Prostate gland (tissue), 2 donors: ENCODE measurements around the gene CAMK2N2. TPM values are rescaled to one million over a fixed set of nuclear protein-coding genes. Genes with fewer than 3 reads are reported as not detected.

Source experiments
- DNase-seq: peaks from one replicate; pipeline ENCODE4 v3.0.0-alpha.2; 2019; ENCODE audit warnings: low spot score
- H3K27ac ChIP-seq, 2 donors: fragments of 200-600 bp; sonication (generic); 2 replicates each; pipeline ENCODE4 v1.5.1; 2017 to 2019
- H3K27me3 ChIP-seq: fragments of 200-600 bp; sonication (generic); replicated peaks from 2 replicates; pipeline ENCODE4 v1.5.1; 2019; ENCODE audit not compliant: insufficient read depth
- H3K36me3 ChIP-seq, 2 donors: fragments of 200-600 bp; sonication (generic); 1 replicate in 1 of 2; 2 replicates in 1 of 2; pipeline versions ENCODE4 v1.5.1 to v1.8.1; 2017 to 2019
- H3K4me1 ChIP-seq: fragments of 200-600 bp; sonication (generic); replicated peaks from 2 replicates; pipeline ENCODE4 v1.5.1; 2019
- H3K4me3 ChIP-seq, 2 donors: fragments of 200-600 bp; sonication (generic); 2 replicates each; pipeline ENCODE4 v1.5.1; 2017 to 2019
- H3K9me3 ChIP-seq: fragments of 200-600 bp; sonication (generic); 2 replicates; pipeline ENCODE4 v1.5.1; 2017
- POLR2A ChIP-seq: fragments of 450-650 bp; IDR thresholded peaks from one replicate; pipeline ENCODE4 v1.6.1; 2016; ENCODE audit warnings: antibody characterized with exemption, mild to moderate bottlenecking
- POLR2AphosphoS5 ChIP-seq: sonication (generic); formaldehyde crosslinking; IDR thresholded peaks from one replicate; pipeline ENCODE4 v1.6.1; 2017; ENCODE audit warnings: antibody characterized with exemption
- WGBS: methylation state at CpG from one replicate; pipeline ENCODE4 v1.1.5; 2018; 5-methylcytosine and 5-hydroxymethylcytosine counted together
- intact Hi-C: fragments of 100-400 bp; cut with DNase I; formaldehyde crosslinking; loops from one replicate; pipeline ENCODE4 v1.14.2; 2022
- total RNA-seq, 2 donors: library from RNA; depleted of rRNA; stranded (reverse); fragments of >200 nt; gene quantifications; one replicate each; pipeline ENCODE4 v1.1.0, GENCODE V29; 2016
- TF ChIP-seq, protein P1 (sequence below), 4 experiments: fragments of 200-600 bp in 2 of 4; fragments of 450-650 bp in 2 of 4; sonication (generic) in 2 of 4; IDR thresholded peaks; 1 replicate in 3 of 4; 2 replicates in 1 of 4; pipeline ENCODE4 v1.5.1; 2016 to 2019; ENCODE audit warnings: antibody characterized with exemption in 4 of 4, mild to moderate bottlenecking in 2 of 4, moderate library complexity in 2 of 4

The CAMK2N2 gene
- total RNA-seq, 2 donors from 2014 or later: 0.82 TPM; not detected in 1

GRCh38 chr3:184289426-184289938 is 28.1 kb upstream of the CAMK2N2 start:
- WGBS: 7% methylated on average over 10 of the region's 10 CpGs
- no peaks in the 10 kb centered on the region for H3K27me3 ChIP-seq
- no peak overlapping the region for H3K4me3 ChIP-seq
- intact Hi-C loops: no loop called here
- H3K27ac ChIP-seq: no peak overlapping the region
- H3K4me1 ChIP-seq: no peaks in the 10 kb centered on the region
- no peaks in the 10 kb centered on the region for H3K36me3 ChIP-seq
- peak; percentile 19 for DNase-seq
- TF ChIP-seq POLR2A (no peak), POLR2AphosphoS5 (no peak)
- TF ChIP-seq, protein P1, sequence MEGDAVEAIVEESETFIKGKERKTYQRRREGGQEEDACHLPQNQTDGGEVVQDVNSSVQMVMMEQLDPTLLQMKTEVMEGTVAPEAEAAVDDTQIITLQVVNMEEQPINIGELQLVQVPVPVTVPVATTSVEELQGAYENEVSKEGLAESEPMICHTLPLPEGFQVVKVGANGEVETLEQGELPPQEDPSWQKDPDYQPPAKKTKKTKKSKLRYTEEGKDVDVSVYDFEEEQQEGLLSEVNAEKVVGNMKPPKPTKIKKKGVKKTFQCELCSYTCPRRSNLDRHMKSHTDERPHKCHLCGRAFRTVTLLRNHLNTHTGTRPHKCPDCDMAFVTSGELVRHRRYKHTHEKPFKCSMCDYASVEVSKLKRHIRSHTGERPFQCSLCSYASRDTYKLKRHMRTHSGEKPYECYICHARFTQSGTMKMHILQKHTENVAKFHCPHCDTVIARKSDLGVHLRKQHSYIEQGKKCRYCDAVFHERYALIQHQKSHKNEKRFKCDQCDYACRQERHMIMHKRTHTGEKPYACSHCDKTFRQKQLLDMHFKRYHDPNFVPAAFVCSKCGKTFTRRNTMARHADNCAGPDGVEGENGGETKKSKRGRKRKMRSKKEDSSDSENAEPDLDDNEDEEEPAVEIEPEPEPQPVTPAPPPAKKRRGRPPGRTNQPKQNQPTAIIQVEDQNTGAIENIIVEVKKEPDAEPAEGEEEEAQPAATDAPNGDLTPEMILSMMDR (IDR thresholded peaks at IDR 0.05): peak in 3 of 4 experiments; percentile 34 to 59 (median 49)
- no peaks in the 10 kb centered on the region for H3K9me3 ChIP-seq

- Histone ChIP-seq H3K36me3 (no peaks in the 10 kb centered on the region), H3K27me3 (no peaks in the 10 kb centered on the region), H3K4me3 (no peak overlapping the region), H3K4me1 (no peaks in the 10 kb centered on the region), H3K27ac (no peak overlapping the region), H3K9me3 (no peaks in the 10 kb centered on the region)
- WGBS: 17% methylated on average over 4 of the region's 4 CpGs
- intact Hi-C loops: no loop called here
- no peak for DNase-seq
- no peak for TF ChIP-seq POLR2A
- TF ChIP-seq POLR2AphosphoS5: no peak
- TF ChIP-seq, protein P1 (IDR thresholded peaks at IDR 0.05): no peak
These were observed 23.3 kb upstream of the CAMK2N2 start for GRCh38 chr3:184284696-184285095.

- TF ChIP-seq POLR2AphosphoS5 (no peak), POLR2A (no peak)
- TF ChIP-seq, protein P1 (IDR thresholded peaks at IDR 0.05): no peak
- Histone ChIP-seq H3K9me3 (no peaks in the 10 kb centered on the region), H3K36me3 (no peaks in the 10 kb centered on the region), H3K27me3 (no peaks in the 10 kb centered on the region), H3K4me1 (no peaks in the 10 kb centered on the region), H3K27ac (no peak overlapping the region), H3K4me3 (no peak overlapping the region)
- DNase-seq: no peak
- intact Hi-C loops: no loop called here
- 88% methylated on average over 8 of the region's 8 CpGs for WGBS
These were observed 22.3 kb upstream of the CAMK2N2 start for GRCh38 chr3:184283681-184284080.

- H3K9me3 ChIP-seq: no peaks in the 10 kb centered on the region
- intact Hi-C loops: no loop called here
- H3K4me3 ChIP-seq: no peak overlapping the region
- 81% methylated on average over 4 of the region's 4 CpGs for WGBS
- H3K27me3 ChIP-seq: no peaks in the 10 kb centered on the region
- no peaks in the 10 kb centered on the region for H3K4me1 ChIP-seq
- no peaks in the 10 kb centered on the region for H3K36me3 ChIP-seq
- H3K27ac ChIP-seq: no peak overlapping the region
- no peak for DNase-seq
- TF ChIP-seq, protein P1 (IDR thresholded peaks at IDR 0.05): no peak
- TF ChIP-seq POLR2AphosphoS5 (no peak), POLR2A (no peak)
These were observed 21.6 kb upstream of the CAMK2N2 start for GRCh38 chr3:184282941-184283340.

GRCh38 chr3:184277366-184277765 is 16.0 kb upstream of the CAMK2N2 start:
- DNase-seq: no peak
- intact Hi-C loops: no loop called here
- Histone ChIP-seq H3K27ac (no peak overlapping the region), H3K4me3 (no peak overlapping the region), H3K36me3 (no peaks in the 10 kb centered on the region), H3K9me3 (no peaks in the 10 kb centered on the region), H3K4me1 (no peaks in the 10 kb centered on the region), H3K27me3 (peaks cover 8% of the 10 kb centered on the region)
- TF ChIP-seq, protein P1 (IDR thresholded peaks at IDR 0.05): no peak
- TF ChIP-seq POLR2AphosphoS5 (no peak), POLR2A (no peak)
- 94% methylated on average over 6 of the region's 6 CpGs for WGBS
